ENCODE data around the gene PRG3.
"Not testable (repeated sequence)": the region's sequence is repeated elsewhere in the genome, so short reads cannot be mapped to it uniquely, and the experiment has no call there.

Gene PRG3

GRCh38 chr11:57407941-57408475, 27.1 kb upstream of the PRG3 start:
- no peak for DNase-seq

- DNase-seq: no peak
These were observed 26.3 kb upstream of the PRG3 start for GRCh38 chr11:57407010-57407920.

- no peak for DNase-seq
These were observed 25.5 kb upstream of the PRG3 start for GRCh38 chr11:57406337-57406904.

- no peak for DNase-seq
These were observed 24.4 kb upstream of the PRG3 start for GRCh38 chr11:57405271-57405860.

- no peak for DNase-seq
These were observed 22.8 kb upstream of the PRG3 start for GRCh38 chr11:57403802-57404147.

GRCh38 chr11:57403003-57403801, 22.3 kb upstream of the PRG3 start:
- not testable (repeated sequence) for DNase-seq

GRCh38 chr11:57402188-57403002, 21.4 kb upstream of the PRG3 start:
- DNase-seq: peak; percentile 38

GRCh38 chr11:57399972-57400578, 19.1 kb upstream of the PRG3 start:
- no peak for DNase-seq

GRCh38 chr11:57399221-57399620, 18.3 kb upstream of the PRG3 start:
- no peak for DNase-seq

- DNase-seq: no peak
These were observed 16.5 kb upstream of the PRG3 start for GRCh38 chr11:57397394-57397990.

GRCh38 chr11:57396744-57397143, 15.8 kb upstream of the PRG3 start:
- no peak for DNase-seq

GRCh38 chr11:57395905-57396623, 15.1 kb upstream of the PRG3 start:
- DNase-seq: no peak

GRCh38 chr11:57394203-57394965, 13.4 kb upstream of the PRG3 start:
- DNase-seq: no peak

- DNase-seq: no peak
These were observed 11.8 kb upstream of the PRG3 start for GRCh38 chr11:57392763-57393105.

GRCh38 chr11:57392066-57392762, 11.3 kb upstream of the PRG3 start:
- DNase-seq: no peak

GRCh38 chr11:57391539-57391938, 10.6 kb upstream of the PRG3 start:
- no peak for DNase-seq

GRCh38 chr11:57391111-57391510, 10.2 kb upstream of the PRG3 start:
- DNase-seq: no peak

GRCh38 chr11:57390535-57390934, 9.6 kb upstream of the PRG3 start, which contains the start of gene PRG2:
PRG2 (minus strand) TSS chr11:57390650; CDS start chr11:57389944, 706 bp downstream.
- no peak for DNase-seq
